GM12801 (cell line): ENCODE results near the gene DDIT3.

Experiments used
- CTCF ChIP-seq: IDR thresholded peaks from one replicate; pipeline ENCODE4 v1.5.1; 2011; ENCODE audit warnings: control low read depth; ENCODE audit not compliant: insufficient read length; ENCODE audit errors: extremely low read depth

Gene DDIT3

DNA sequence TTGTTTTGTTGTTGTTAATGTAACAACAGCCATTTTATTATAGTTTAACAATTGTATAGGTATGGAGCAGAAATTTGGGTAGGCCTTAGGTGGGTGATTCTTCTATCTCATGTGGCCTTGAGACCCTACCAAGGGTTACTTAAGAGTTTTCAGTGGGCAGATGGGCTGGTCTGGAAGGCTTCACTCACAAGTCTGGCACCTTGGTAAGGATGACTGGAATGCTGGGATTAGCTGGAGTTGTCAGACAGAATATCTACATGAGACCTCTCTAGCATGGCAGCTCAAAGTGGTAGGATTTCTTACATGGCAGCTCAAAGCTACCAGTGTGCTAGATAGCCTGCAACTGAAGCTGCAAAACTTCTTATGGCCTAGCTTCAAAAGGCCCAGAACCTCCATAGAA, 34.6 kb downstream of the DDIT3 start:
- no peak for TF ChIP-seq CTCF

DNA sequence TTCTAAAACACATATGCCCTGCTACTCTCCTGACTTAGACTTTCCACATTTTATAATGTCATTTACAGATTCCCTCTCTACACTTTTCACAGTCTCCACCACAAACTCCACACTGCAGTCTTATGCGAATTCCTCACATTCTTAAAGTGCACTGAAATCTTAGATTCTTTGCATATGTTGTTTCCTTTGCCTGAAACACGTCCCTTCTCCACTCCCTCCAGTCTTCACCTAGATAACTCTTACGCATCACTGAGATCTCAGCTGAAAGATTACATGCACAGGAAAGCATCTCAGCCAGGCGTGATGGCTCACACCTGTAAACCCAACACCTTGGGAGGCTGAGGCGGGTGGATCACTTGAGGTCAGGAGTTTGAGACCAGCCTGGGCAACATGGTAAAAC, 36.8 kb downstream of the DDIT3 start:
- TF ChIP-seq CTCF = no peak

DNA sequence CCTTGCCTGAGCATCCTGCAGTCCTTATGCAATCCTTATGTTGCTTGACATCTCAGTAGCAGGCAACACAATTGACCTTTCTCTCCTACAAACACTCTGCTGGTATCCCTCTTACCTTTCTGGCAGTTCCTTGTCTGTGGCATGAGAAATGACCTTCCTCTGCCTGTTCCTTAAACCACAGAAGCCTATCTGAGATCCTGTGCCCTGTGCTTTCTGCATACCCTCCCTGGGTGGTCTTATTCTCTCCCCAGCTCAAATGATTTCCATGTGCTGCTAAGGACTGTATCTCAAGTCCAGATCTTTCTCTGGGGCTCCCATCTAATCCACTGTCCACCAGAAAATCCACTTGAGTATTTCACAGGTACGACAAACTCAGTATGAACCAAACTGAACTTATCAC, 38.6 kb downstream of the DDIT3 start:
- TF ChIP-seq CTCF = no peak

DNA sequence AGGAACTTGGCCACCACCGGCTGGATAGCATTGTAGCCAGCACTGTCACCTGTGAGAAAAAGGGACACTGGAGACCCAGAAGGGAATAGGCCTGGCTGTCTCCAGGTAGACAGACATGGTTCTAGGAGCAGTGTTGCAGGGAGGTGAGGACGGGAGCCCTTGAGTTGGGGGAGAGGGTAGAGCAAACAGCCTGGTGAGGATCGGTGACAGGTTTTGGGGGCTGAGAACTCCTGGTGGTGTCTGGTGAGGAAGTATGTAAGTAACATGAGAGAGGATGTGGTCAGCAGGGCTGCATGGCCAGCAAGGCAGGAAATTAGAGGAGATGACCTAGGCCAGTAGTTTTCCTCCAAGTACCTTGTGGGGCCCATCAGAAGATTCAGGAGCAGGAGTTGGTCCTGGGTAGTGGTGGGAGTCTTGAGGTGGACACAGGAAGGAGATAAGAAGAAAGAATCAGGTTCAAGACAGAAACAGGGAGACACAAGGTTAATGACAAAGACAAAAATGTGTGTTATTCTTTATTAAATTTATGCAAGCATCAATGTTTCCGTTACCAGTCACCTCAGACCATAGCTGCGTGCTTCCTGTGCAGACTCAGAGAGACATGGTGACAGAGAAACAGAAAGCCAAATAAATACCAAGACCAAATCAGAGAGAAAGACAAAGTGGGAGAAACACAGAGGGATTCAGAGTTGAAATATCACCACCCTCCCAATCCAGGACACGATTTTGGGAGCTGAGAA, 40.8 kb downstream of the DDIT3 start, which contains the start of gene ARHGAP9:
ARHGAP9 (minus strand) TSS at position 491 of the 740 bp plus-strand sequence; CDS start at position 31, 460 bp downstream.
- no peak for TF ChIP-seq CTCF

- no peak for TF ChIP-seq CTCF
Observed at GRCh38 chr12:57479043-57479375, 41.3 kb downstream of the DDIT3 start.

GRCh38 chr12:57477710-57478681, 42.3 kb downstream of the DDIT3 start:
- no peak for TF ChIP-seq CTCF

GRCh38 chr12:57476993-57477709, 43.2 kb downstream of the DDIT3 start:
- TF ChIP-seq CTCF = no peak
